Forelimb muscle (tissue), 1 donor: ENCODE data around the gene SLCO1A2. TPM values are rescaled to one million over a fixed set of nuclear protein-coding genes. Genes with fewer than 3 reads are reported as not detected.
"Not testable (repeated sequence)": the region's sequence is repeated elsewhere in the genome, so short reads cannot be mapped to it uniquely, and the experiment has no call there.

Experiments used
- DNase-seq: peaks from one replicate; pipeline ENCODE4 v3.0.0-alpha.2; 2013; ENCODE audit warnings: low read depth
- polyA plus RNA-seq: library from polyadenylated mRNA; unstranded; fragments of 120-200 nt; gene quantifications from one replicate; pipeline ENCODE4 v1.2.1, GENCODE V29; 2013; ENCODE audit not compliant: insufficient read length

Gene SLCO1A2
- not detected for polyA plus RNA-seq

GRCh38 chr12:21334771-21335325 lies at the start of gene SLCO1A2:
Gene SLCO1A2 (minus strand): TSS chr12:21334917. CDS start chr12:21334647, 270 bp downstream.
- no peak for DNase-seq

- no peak for DNase-seq
Observed at GRCh38 chr12:21384261-21384660, 49.5 kb upstream of the SLCO1A2 start.

GRCh38 chr12:21381320-21381719 lies 46.6 kb upstream of the SLCO1A2 start:
- DNase-seq: not testable (repeated sequence)

GRCh38 chr12:21379218-21379617 lies 44.5 kb upstream of the SLCO1A2 start:
- DNase-seq: no peak

- no peak for DNase-seq
Observed at GRCh38 chr12:21372602-21373001, 37.9 kb upstream of the SLCO1A2 start, which contains the start of gene IAPP. Gene IAPP (plus strand): TSS chr12:21372902. CDS start chr12:21373352, 450 bp downstream.

- no peak for DNase-seq
Observed at GRCh38 chr12:21370845-21371449, 36.2 kb upstream of the SLCO1A2 start.

GRCh38 chr12:21369141-21369980 lies 34.6 kb upstream of the SLCO1A2 start:
- no peak for DNase-seq

- not testable (repeated sequence) for DNase-seq
Observed at GRCh38 chr12:21360632-21361031, 25.9 kb upstream of the SLCO1A2 start.

- DNase-seq: no peak
Observed at GRCh38 chr12:21354641-21355040, 19.9 kb upstream of the SLCO1A2 start.

- no peak for DNase-seq
Observed at GRCh38 chr12:21353948-21354347, 19.2 kb upstream of the SLCO1A2 start.

GRCh38 chr12:21353487-21353886 lies 18.8 kb upstream of the SLCO1A2 start:
- DNase-seq: no peak

- DNase-seq: no peak
Observed at GRCh38 chr12:21350975-21351374, 16.3 kb upstream of the SLCO1A2 start.

- DNase-seq: no peak
Observed at GRCh38 chr12:21346542-21347205, 12.0 kb upstream of the SLCO1A2 start.

GRCh38 chr12:21343636-21344035 lies 8.9 kb upstream of the SLCO1A2 start:
- DNase-seq: no peak

GRCh38 chr12:21341769-21342168 lies 7.1 kb upstream of the SLCO1A2 start:
- no peak for DNase-seq

- no peak for DNase-seq
Observed at GRCh38 chr12:21340403-21340802, 5.7 kb upstream of the SLCO1A2 start.

GRCh38 chr12:21339921-21340320 lies 5.2 kb upstream of the SLCO1A2 start:
- no peak for DNase-seq

- peak; percentile 31 for DNase-seq
Observed at GRCh38 chr12:21337959-21338744, 3.4 kb upstream of the SLCO1A2 start.

- no peak for DNase-seq
Observed at GRCh38 chr12:21337453-21337852, 2.7 kb upstream of the SLCO1A2 start.

GRCh38 chr12:21336656-21337055 lies 1.9 kb upstream of the SLCO1A2 start:
- no peak for DNase-seq

- no peak for DNase-seq
Observed at GRCh38 chr12:21330682-21331253, 3.9 kb downstream of the SLCO1A2 start.
